ENCODE data around the gene TRNAU1AP.

DNA sequence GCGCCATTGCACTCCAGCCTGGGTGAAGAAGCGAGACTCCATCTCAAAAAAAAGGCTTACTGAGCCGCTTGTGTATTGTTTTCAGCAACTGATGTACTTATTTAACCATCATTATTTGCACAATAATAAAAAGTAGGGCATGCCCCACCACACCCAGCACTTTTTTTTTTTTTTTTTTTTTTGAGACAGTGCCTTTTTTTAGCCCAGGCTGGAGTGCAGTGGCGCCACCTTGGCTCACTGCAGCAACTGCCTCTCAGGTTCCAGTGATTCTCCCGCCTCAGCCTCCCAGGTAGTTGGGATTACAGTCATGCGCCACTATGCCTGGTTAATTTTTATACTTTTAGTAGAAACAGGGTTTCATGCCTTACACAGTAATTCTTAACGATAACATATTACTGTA is 12.2 kb upstream of the TRNAU1AP start:
- TF ChIP-seq SIN3A (IDR thresholded peaks at IDR 0.05; ENCODE audit: borderline replicate concordance, insufficient read depth, low read length) (no peak), TAF1 (IDR thresholded peaks at IDR 0.05; ENCODE audit: borderline replicate concordance, insufficient read depth, low read length) (no peak), POLR2AphosphoS5 (IDR thresholded peaks at IDR 0.05; ENCODE audit: low read depth, low read length) (no peak)

All from PFSK-1 (cell line).